NCI-H1092 (cell line): ENCODE results near the gene MVB12B.
A peak's percentile ranks its signal among the peaks of the same experiment; 100 is the strongest.

Source experiments
- DNase-seq: peaks from one replicate; lab custom pipeline; 2025; lab: John Stamatoyannopoulos, UW

Gene MVB12B

GRCh38 chr9:126408004-126408403 is 81.4 kb downstream of the MVB12B start:
- DNase-seq: no peak

- no peak for DNase-seq
Measured at GRCh38 chr9:126410229-126410628, 83.6 kb downstream of the MVB12B start.

GRCh38 chr9:126411225-126411947 is 84.8 kb downstream of the MVB12B start:
- no peak for DNase-seq

GRCh38 chr9:126411948-126412284 is 85.3 kb downstream of the MVB12B start:
- no peak for DNase-seq

GRCh38 chr9:126412905-126413304 is 86.3 kb downstream of the MVB12B start:
- no peak for DNase-seq

GRCh38 chr9:126413391-126414068 is 86.9 kb downstream of the MVB12B start:
- no peak for DNase-seq

GRCh38 chr9:126415741-126416370 is 89.2 kb downstream of the MVB12B start:
- DNase-seq: no peak

- no peak for DNase-seq
Measured at GRCh38 chr9:126417043-126417442, 90.4 kb downstream of the MVB12B start.

GRCh38 chr9:126417684-126418083 is 91.1 kb downstream of the MVB12B start:
- no peak for DNase-seq

- no peak for DNase-seq
Measured at GRCh38 chr9:126418608-126419007, 92.0 kb downstream of the MVB12B start.

GRCh38 chr9:126419475-126419874 is 92.8 kb downstream of the MVB12B start:
- DNase-seq: no peak

GRCh38 chr9:126420135-126420534 is 93.5 kb downstream of the MVB12B start:
- DNase-seq: no peak

GRCh38 chr9:126420643-126421564 is 94.3 kb downstream of the MVB12B start:
- DNase-seq: peak; percentile 73

- no peak for DNase-seq
Measured at GRCh38 chr9:126421567-126422428, 95.2 kb downstream of the MVB12B start.

- DNase-seq: no peak
Measured at GRCh38 chr9:126423142-126423915, 96.7 kb downstream of the MVB12B start.

GRCh38 chr9:126423916-126424185 is 97.2 kb downstream of the MVB12B start:
- DNase-seq: no peak

- DNase-seq: no peak
Measured at GRCh38 chr9:126424511-126424910, 97.9 kb downstream of the MVB12B start.

GRCh38 chr9:126428534-126429175 is 102.0 kb downstream of the MVB12B start:
- no peak for DNase-seq

- no peak for DNase-seq
Measured at GRCh38 chr9:126429190-126429589, 102.6 kb downstream of the MVB12B start.

- DNase-seq: no peak
Measured at GRCh38 chr9:126430124-126430523, 103.5 kb downstream of the MVB12B start.
